NOMO-1 (cell line): ENCODE data around the gene C11orf21.

ENCODE experiments used
- DNase-seq, 2 experiments: peaks; one replicate each; lab custom pipeline; 2025; ENCODE audit not compliant: unreplicated experiment in 2 of 2; lab: John Stamatoyannopoulos, UW

C11orf21 gene

GRCh38 chr11:2273311-2273710 is 28.4 kb downstream of the C11orf21 start:
- DNase-seq: no peak

- no peak for DNase-seq
These were observed 28.8 kb downstream of the C11orf21 start for GRCh38 chr11:2272946-2273280.

DNA sequence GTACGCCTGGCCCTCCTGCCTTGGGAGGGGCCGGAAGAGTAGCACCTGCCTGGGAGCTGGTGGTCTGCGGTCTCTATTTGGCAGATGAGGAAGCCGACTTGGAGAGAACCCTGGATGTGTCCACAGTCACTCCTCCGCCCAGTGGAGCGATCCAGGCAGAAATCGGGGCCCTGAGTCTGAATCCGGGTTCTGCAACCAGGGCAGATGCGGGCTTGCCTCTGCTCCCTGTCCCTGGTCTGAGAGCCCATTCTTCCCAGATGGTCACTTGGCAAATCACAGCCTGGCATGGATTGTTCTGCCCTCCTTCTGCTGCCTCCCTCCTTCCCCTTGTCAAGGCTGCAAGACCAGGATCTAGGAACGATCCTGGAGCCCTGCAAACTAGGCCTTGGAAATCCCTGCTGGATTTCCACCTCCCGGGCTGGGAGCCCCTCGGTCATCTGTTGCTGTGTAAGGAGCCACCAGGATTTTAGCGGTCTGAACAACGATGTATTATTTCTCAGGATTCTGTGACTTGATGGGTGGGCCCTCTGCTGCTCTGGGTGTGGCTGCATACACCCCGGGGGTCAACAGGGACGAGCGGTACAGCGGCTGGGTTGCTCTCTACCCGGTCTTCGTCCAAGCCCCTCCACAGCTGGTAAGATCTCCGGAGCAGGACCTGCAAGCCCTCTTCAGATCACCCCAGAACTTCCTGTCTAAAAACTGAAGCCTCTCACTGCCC is 29.3 kb downstream of the C11orf21 start:
- DNase-seq: no peak

DNA sequence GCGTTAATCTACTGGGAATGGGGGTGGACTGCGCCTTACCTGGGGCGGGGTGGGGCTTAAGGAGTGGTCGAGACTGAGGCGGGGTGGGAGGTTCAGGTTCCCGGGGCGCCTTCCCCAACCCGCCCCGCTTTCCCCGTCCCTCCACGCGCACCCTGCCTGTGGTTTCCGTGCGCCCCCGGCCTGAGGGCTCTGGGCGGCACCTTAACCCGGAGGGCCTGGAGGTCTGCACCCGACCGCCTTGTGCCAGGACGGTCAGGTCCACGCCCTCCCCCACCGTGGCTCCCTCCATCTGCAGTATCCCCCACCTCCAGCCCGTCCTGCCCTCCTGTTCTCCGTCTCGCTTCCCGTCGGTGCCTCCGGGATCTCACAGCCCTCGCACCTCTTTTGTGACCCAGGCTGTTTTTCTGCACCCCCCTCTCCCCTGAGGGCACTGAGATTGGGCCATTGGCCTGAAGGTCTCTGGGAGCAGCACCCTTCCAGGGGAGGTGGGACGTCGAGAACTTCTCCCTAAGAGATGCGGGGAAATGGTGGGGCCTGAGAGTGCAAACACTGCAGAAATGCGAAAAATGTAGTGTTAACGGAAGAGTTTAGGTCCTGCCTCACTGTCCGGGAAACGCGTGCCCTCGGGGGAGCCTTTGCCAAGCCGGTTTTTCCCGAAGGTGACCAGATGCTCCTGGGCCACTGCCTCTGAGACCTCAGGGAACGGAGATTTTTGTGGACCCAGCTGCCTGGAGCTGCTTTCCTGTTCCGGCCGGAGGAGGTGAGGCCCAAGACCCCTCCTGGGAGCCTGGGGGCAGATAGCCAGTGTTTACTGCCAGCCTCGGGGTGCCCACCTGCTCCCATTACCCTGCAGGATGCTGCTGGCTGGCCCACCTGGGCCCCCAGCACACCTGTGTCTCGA is 30.1 kb downstream of the C11orf21 start:
- DNase-seq: no peak

DNA sequence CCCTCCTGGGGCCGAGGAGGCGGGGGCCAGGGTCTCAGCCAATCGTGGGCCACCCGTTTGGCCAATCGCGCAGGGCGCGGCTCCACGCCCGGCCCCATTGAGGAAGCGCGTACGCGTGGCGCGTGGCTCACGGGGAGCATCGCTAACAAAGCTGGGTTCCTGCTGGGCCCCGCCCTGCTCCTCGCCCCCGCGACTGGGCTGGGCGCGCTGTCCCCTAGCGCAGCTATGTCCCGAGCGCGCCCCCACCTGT is 30.7 kb downstream of the C11orf21 start:
- DNase-seq: peak; percentile 85 to 91

DNA sequence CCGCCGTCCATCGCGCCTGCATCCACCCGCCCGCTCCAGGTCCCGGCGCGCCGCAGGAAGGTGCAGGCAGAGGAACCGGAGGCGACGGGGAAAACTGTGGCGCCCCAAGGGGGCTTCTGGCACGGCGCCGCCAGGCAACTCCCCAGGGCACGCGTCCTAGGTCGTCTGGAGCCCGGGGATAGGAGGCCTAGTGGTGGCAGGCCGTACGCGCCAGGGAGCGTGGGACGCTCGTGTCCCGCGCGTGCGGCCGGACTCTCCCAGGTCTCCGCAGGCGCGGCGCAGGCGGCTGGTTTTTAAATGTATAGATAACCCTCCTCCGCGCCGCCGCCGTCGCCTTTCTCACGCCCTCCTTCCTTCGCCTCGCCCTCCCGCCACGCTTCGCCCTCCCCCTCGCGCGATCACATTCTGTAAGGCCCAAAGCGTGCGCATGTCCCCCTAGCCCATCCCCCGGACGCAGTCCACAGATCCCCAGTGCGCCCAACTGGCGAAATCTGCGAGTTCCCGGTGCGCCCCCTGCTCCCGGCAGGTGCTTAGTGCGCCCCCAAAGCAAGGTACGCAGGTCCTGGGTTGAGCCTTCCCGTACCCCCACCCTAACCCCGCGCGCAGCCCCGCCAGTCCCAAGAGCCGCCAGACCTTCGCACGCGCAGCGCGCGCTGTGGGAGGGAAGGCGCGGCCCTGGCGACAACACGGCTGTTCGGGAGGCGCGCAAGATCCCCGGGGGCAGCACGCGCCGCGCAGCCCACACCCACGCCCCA is 31.2 kb downstream of the C11orf21 start, which contains the start of gene ASCL2:
ASCL2 (minus strand) TSS at position 267 of the 755 bp plus-strand sequence; CDS start at position 11, 256 bp downstream.
- DNase-seq: peak; percentile 18 to 45

DNA sequence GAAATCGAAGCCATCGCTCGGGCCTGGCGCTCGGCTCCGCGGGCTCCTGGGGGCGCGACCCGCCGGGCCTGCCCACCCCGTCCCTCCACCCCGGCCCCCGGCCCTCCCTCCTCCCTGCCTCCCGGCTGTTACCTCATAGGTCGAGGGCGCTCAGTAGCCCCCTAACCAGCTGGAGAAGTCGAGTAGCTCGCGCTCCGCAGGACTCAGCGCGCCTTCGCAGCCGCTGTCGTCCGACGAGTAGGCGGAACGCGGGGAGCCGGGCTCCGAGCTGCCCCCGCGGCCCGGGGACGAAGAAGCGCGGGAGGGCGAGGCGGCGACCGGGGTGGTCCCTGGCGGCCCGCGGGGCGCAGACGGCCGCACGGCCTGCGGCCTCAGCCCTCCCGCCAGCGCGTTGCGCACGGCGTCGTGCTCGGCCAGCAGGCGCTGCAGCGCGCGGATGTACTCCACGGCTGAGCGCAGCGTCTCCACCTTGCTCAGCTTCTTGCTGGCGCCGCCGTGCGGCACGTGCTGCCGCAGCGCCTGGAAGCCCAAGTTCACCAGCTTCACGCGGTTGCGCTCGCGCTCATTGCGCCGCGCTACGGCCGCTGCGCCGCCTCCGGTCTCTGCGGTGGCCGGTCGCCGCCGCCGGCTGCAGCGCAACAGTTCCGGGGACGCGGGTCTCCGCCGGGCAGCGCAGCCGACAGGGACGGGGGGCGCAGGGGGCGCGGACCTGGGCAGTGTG is 32.0 kb downstream of the C11orf21 start:
- peak; percentile 67 to 70 for DNase-seq

DNA sequence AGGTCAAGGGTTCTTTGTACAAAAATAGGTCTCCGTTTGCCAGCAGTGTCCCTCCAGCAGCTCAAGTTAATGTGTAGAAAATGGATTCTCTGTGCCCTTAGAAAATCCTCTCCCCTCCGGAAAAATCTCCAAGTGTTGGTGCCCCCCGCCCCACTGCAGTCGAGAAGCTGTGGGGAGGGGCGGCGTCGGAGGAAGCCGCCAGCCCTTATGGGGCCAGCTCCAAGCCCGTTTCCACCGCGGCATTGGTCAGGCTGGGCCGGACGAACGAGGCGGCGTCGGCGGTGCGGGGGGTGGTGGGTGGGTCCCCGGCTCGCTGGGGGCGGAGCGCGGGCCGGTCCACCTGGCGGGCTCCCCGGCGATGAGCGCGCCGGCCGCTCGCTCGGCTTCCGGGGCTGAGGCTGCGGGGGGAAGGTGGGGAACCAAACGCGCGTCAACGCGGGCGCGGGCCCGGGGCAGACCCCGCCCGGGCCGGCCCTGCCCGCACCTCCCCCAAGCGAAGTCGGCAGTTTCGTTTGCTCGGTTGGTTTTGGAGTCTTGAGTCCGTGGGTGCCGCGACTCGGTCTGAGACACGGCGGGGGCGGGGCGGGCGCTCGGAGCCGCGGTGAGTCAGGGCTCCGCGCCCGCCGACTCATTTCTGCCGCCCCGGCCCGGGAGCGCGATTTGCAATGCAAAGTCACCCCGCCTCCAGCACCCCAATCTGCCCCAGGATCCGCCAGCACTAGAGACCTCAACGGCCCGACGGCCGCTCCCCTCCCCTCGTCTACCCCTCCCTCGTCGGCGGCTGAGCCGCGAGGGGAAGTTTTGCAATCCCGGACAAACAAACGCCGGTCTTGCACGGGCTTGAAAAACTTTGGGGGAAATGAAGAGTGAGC is 32.8 kb downstream of the C11orf21 start:
- peak; percentile 81 to 89 for DNase-seq

GRCh38 chr11:2267851-2268728 is 33.6 kb downstream of the C11orf21 start:
- DNase-seq: no peak

DNA sequence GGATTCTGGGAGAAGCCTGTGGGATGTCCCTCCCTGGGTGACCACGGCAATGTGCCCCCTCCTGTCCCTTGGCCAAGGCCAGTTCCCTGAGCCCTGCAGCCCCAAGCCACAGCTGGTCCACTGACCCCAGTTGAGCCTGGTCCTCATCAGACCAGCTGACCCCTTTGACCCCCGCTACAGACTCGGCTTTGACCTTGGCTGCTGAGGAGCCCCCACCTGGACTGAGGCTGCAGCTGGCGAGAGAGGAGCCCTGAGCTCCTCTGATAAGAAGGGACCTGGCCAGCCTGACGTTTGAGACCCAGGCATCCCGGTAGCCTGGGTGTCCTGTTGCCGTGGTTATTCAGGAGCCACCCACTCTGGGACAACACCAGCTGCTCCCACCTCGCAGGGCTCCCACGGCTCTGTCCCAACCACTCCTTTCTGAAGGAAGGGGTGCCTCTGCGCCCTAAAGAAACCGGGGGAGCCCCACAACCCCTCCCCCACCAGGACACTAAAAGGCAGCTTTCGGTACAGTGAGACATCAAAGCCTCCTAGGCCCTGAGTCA is 34.3 kb downstream of the C11orf21 start:
- no peak for DNase-seq

DNA sequence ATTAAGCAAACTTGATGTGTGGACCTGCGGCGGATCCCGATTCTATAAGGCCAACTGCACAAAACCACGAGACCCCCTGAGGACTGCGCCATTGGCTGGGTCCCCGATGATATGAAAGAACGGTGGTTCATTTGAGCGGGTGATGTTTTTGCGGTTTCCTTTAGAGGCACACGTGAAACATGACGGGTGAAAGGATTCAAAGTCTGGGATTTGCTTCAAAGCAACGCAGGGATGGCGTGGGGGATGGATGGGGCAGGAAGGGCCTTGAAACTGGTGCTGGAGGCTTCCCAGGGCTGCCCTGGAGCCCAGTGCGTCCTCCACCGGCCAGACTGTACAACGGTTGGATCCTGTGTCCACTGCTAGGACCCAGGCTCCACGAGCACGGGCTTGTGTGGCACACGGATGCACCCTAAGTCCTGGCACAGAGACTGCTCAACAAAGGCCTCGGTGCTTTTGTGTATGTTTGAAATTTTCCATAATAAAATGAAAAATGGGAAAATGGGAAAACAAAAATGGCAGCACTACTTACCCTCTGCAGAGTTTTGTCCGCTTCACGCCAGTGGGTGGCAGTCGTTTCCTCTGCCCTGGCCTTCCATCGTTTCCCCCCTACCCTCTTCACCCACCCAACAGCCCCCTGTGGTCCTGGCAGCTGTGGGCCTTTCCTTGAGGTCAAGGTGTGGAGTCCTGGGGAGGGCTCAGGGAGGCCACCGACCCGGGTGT is 35.0 kb downstream of the C11orf21 start:
- no peak for DNase-seq

GRCh38 chr11:2265854-2266585 is 35.7 kb downstream of the C11orf21 start:
- no peak for DNase-seq

- peak; percentile 80 to 96 for DNase-seq
These were observed 36.3 kb downstream of the C11orf21 start for GRCh38 chr11:2265396-2265795.

- no peak for DNase-seq
These were observed 37.2 kb downstream of the C11orf21 start for GRCh38 chr11:2264366-2265053.

DNA sequence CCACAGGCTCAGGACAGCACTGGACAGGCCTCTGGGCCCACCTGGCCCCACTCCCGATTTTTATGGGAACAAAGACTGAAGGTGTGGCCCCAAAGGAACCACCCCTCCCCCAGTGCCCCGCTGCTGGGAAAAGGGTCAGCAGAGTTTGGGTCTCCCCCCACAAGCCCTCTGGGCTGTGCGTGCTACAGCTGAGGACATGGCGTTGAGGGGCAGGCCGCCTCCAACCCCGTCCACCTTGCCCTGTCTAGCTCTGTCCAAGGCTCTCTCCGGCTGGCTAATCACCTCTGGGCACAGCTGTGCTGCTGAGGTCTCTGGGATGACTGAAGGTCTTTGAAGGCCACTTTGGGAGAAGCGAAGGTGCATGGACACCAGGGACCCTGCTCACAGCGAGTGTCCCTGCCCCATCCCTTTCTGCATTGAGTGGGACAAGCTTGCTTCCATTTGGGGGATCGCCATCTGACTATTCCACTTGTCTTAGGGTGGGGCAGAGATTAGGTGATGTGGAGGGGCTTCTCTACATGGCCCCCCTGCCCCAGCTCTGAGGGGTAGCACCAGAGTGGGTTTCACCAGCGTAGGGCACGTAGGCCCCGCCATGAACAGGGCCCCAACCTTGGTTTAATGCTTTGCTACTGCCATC is 37.9 kb downstream of the C11orf21 start:
- no peak for DNase-seq

DNA sequence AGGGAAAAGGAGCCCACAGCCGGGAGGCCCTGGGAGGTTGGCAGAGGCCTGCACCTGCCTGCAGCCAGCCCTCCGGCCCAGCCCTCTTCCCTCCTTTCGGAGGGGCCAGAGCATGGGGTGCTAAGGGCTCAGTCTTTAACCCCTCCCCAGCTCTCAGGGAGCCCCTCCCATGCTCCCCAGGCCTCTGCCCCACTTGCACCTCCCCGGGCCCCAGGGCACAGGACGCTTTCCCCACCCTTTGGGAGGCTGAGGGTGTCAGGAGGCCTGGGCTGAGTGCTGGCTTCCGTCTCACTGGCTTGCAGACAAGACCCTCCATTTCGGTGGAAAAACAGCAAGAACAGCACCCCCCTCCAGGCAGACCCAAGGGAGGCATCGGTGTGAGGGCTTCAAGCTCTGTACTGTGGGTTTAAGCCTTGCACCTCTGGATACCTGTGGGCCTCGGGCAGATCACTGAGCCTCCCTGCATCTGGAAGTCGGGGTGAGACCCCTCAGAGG is 38.6 kb downstream of the C11orf21 start:
- DNase-seq: no peak
